Endothelial cell of umbilical vein (primary cell): ENCODE results near the gene NRG3. TPM values are rescaled to one million over a fixed set of nuclear protein-coding genes. Genes with fewer than 3 reads are reported as not detected.

Experiments used
- BruUV-seq: library from RNA; stranded (reverse); fragments of 400-500 nt; replicated peaks from 2 replicates; lab custom pipeline; 2021; lab: Mats Ljungman, UMichigan
- CTCF ChIA-PET: fragments of 300-600, 350-600 bp; sonication (Branson Sonifier 250); formaldehyde crosslinking; loops from one replicate; lab custom pipeline; 2021; ENCODE audit warnings: antibody characterized with exemption, inconsistent platforms; lab: Charles Lee
- POLR2A ChIA-PET: fragments of 300-600, 350-600 bp; sonication (Branson Sonifier 250); formaldehyde crosslinking; loops from one replicate; lab custom pipeline; 2021; ENCODE audit warnings: antibody characterized with exemption, inconsistent platforms; lab: Charles Lee
- DNase-seq: peaks from one replicate; pipeline ENCODE4 v3.0.0-alpha.2; 2011; ENCODE audit warnings: low read depth, low spot score
- FAIRE-seq: peaks from 2 replicates; lab custom pipeline; 2011; peaks lifted over from hg19 to GRCh38; lab: Jason Lieb, UNC
- H2AFZ ChIP-seq: 2 replicates; pipeline ENCODE4 v1.6.0; 2012; ENCODE audit warnings: low read depth, low read length, control low read depth, inconsistent platforms
- H3K27ac ChIP-seq: 2 replicates; pipeline ENCODE4 v1.5.1; 2011; ENCODE audit warnings: low read depth, mild to moderate bottlenecking, control low read depth, low read length, moderate library complexity; ENCODE audit not compliant: insufficient read depth
- H3K27me3 ChIP-seq, 2 experiments: 2 replicates each; pipeline versions ENCODE4 v1.6.0 to v1.6.1; 2011; ENCODE audit warnings: low read length in 2 of 2, mixed read lengths in 1 of 2; ENCODE audit not compliant: control insufficient read depth in 2 of 2, insufficient read depth in 2 of 2
- H3K36me3 ChIP-seq, 2 experiments: 2 replicates in 1 of 2; 3 replicates in 1 of 2; pipeline ENCODE4 v1.5.1; 2011; ENCODE audit warnings: low read length in 2 of 2, mild to moderate bottlenecking in 1 of 2, moderate library complexity in 1 of 2; ENCODE audit not compliant: control insufficient read depth in 2 of 2, insufficient read depth in 2 of 2; ENCODE audit errors: extremely low read depth in 1 of 2
- H3K4me1 ChIP-seq: 3 replicates; pipeline ENCODE4 v1.5.1; 2011; ENCODE audit warnings: mild to moderate bottlenecking, low read length; ENCODE audit not compliant: control insufficient read depth, insufficient read depth; ENCODE audit errors: extremely low read depth
- H3K4me2 ChIP-seq: 2 replicates; pipeline ENCODE4 v1.6.1; 2011; ENCODE audit warnings: low read length, control low read depth, mixed read lengths; ENCODE audit not compliant: insufficient read depth
- H3K4me3 ChIP-seq, 3 experiments: fragments of 200-600 bp in 1 of 3; sonication (generic), shearing (Covaris generic) in 1 of 3; replicated peaks in 1 of 3; 2 replicates each; pipeline ENCODE4 v1.5.1; 2011 to 2016; ENCODE audit warnings: control low read depth in 3 of 3, low read length in 3 of 3, mild to moderate bottlenecking in 2 of 3, inconsistent platforms in 1 of 3, low read depth in 1 of 3, moderate library complexity in 1 of 3; ENCODE audit not compliant: insufficient read depth in 1 of 3
- H3K79me2 ChIP-seq: 2 replicates; pipeline ENCODE4 v1.6.0; 2012; ENCODE audit warnings: low read length, inconsistent platforms; ENCODE audit not compliant: control insufficient read depth, insufficient read depth
- H3K9ac ChIP-seq: replicated peaks from 2 replicates; pipeline ENCODE3; 2011; ENCODE audit warnings: low read length, control low read depth; ENCODE audit not compliant: insufficient read depth; ENCODE audit errors: extremely low read depth
- H3K9me1 ChIP-seq: replicated peaks from 3 replicates; pipeline ENCODE4 v1.6.0; 2011; ENCODE audit warnings: mild to moderate bottlenecking, low read length; ENCODE audit not compliant: control insufficient read depth, insufficient read depth; ENCODE audit errors: extremely low read depth
- H3K9me3 ChIP-seq: replicated peaks from 2 replicates; pipeline ENCODE4 v1.5.1; 2012; ENCODE audit warnings: low read length, inconsistent platforms; ENCODE audit not compliant: control insufficient read depth, insufficient read depth
- H4K20me1 ChIP-seq: replicated peaks from 2 replicates; pipeline ENCODE3; 2011; ENCODE audit warnings: mild to moderate bottlenecking, low read length; ENCODE audit not compliant: control insufficient read depth, insufficient read depth; ENCODE audit errors: extremely low read depth
- CTCF ChIP-seq, 2 donors: IDR thresholded peaks; 1 replicate in 1 of 2; 2 replicates in 1 of 2; pipeline ENCODE4 v1.5.1; 2011; ENCODE audit warnings: low read length in 2 of 2, mild to moderate bottlenecking in 2 of 2, moderate library complexity in 2 of 2, control low read depth in 1 of 2, inconsistent platforms in 1 of 2, low read depth in 1 of 2; ENCODE audit not compliant: insufficient read depth in 1 of 2; ENCODE audit errors: extremely low read depth in 1 of 2
- EZH2 ChIP-seq: IDR thresholded peaks from 2 replicates; pipeline ENCODE4 v1.6.1; 2012; ENCODE audit warnings: borderline replicate concordance, low read depth, mild to moderate bottlenecking, moderate library complexity, low read length, inconsistent platforms; ENCODE audit not compliant: severe bottlenecking
- FOS ChIP-seq: IDR thresholded peaks from 2 replicates; pipeline ENCODE4 v1.6.1; 2011; ENCODE audit warnings: mild to moderate bottlenecking, low read length, moderate library complexity, borderline replicate concordance; ENCODE audit not compliant: insufficient read depth
- GATA2 ChIP-seq: IDR thresholded peaks from 2 replicates; pipeline ENCODE4 v1.7.0; 2011; ENCODE audit warnings: low read depth, mild to moderate bottlenecking, moderate library complexity, mixed read lengths, low read length; ENCODE audit not compliant: insufficient read length, insufficient read depth
- JUN ChIP-seq: IDR thresholded peaks from 2 replicates; pipeline ENCODE4 v1.6.1; 2011; ENCODE audit warnings: borderline replicate concordance, low read depth; ENCODE audit not compliant: insufficient read length, insufficient read depth
- MYC ChIP-seq: IDR thresholded peaks from one replicate; pipeline ENCODE4 v1.6.1; 2011; ENCODE audit warnings: mild to moderate bottlenecking, low read depth, low read length
- POLR2A ChIP-seq: IDR thresholded peaks from 2 replicates; pipeline ENCODE4 v1.6.1; 2012; ENCODE audit warnings: low read depth, mild to moderate bottlenecking, control low read depth, low read length
- POLR2AphosphoS5 ChIP-seq: IDR thresholded peaks from 2 replicates; pipeline ENCODE4 v1.6.1; 2012; ENCODE audit warnings: low read depth, mild to moderate bottlenecking, control low read depth, low read length, moderate library complexity; ENCODE audit not compliant: insufficient read depth
- dilution Hi-C: fragments of 300-500 bp; cut with MboI; formaldehyde crosslinking; loops from one replicate; pipeline ENCODE4 v1.15.0; 2019; ENCODE audit warnings: low sequenced_read_pairs; ENCODE audit not compliant: extremely low pct_ligation_motif_present
- intact Hi-C: fragments of 100-400 bp; cut with micrococcal nuclease; formaldehyde crosslinking; loops from one replicate; pipeline ENCODE4 v1.10.0; 2022
- polyA plus RNA-seq, 4 experiments: library from polyadenylated mRNA; depleted of rRNA in 3 of 4; stranded (reverse) in 3 of 4; unstranded in 1 of 4; fragments of >200 nt; gene quantifications; 2 replicates each; pipeline versions ENCODE4 v1.2.1 to v1.2.3, GENCODE V29; 2011 to 2012; ENCODE audit warnings: missing spikeins in 1 of 4
- total RNA-seq: library from RNA; stranded (reverse); gene quantifications from 2 replicates; pipeline ENCODE4 v1.2.3, GENCODE V29; 2021

NRG3 gene
- total and polyA plus RNA-seq, 2 donors (not counting 3 experiments of a cell fraction or from before 2014, with no cell fraction given) = 1.9 to 3.9 TPM

- Histone ChIP-seq H3K9ac (no peak overlapping the region), H3K4me1 (no peaks in the 10 kb centered on the region), H2AFZ (no peak overlapping the region), H3K4me2 (no peak overlapping the region), H3K36me3 (no peaks in the 10 kb centered on the region), H3K79me2 (no peaks in the 10 kb centered on the region), H3K9me1 (no peaks in the 10 kb centered on the region), H3K27me3 (no peaks in the 10 kb centered on the region), H3K9me3 (no peaks in the 10 kb centered on the region), H4K20me1 (no peaks in the 10 kb centered on the region), H3K27ac (no peak overlapping the region), H3K4me3 (no peak overlapping the region)
- DNase-seq = no peak
- intact Hi-C loops (no loop called here), dilution Hi-C loops (no loop called here)
- ChIA-PET CTCF (no interaction called here), POLR2A (no interaction called here)
- no TSS peak for BruUV-seq
- FAIRE-seq = no peak
- no peak for TF ChIP-seq CTCF (IDR thresholded peaks at IDR 0.05; ENCODE audit: extremely low read depth in 1 of 2, insufficient read depth in 1 of 2, low read depth in 1 of 2, low read length in 2 of 2)
- TF ChIP-seq FOS = no peak
- no peak for TF ChIP-seq JUN
- no peak for TF ChIP-seq POLR2AphosphoS5
- TF ChIP-seq GATA2 = no peak
- no peak for TF ChIP-seq POLR2A
- TF ChIP-seq EZH2 = no peak
- no peak for TF ChIP-seq MYC
Measured at GRCh38 chr10:82452046-82452445, 577.1 kb downstream of the NRG3 start.

- no peak for TF ChIP-seq POLR2AphosphoS5
- H3K27ac ChIP-seq = no peak overlapping the region
- no peak overlapping the region for H3K4me2 ChIP-seq
- dilution Hi-C loops (no loop called here), intact Hi-C loops (no loop called here)
- H3K27me3 ChIP-seq = no peaks in the 10 kb centered on the region
- POLR2A ChIA-PET = no interaction called here
- DNase-seq = no peak
- no peaks in the 10 kb centered on the region for H3K9me3 ChIP-seq
- no peaks in the 10 kb centered on the region for H3K36me3 ChIP-seq
- no peak overlapping the region for H3K4me3 ChIP-seq
- no peak for FAIRE-seq
- CTCF ChIA-PET = no interaction called here
- H3K4me1 ChIP-seq = no peaks in the 10 kb centered on the region
- no TSS peak for BruUV-seq
- no peak overlapping the region for H3K9ac ChIP-seq
- no peaks in the 10 kb centered on the region for H3K9me1 ChIP-seq
- no peaks in the 10 kb centered on the region for H4K20me1 ChIP-seq
- no peak overlapping the region for H2AFZ ChIP-seq
- no peaks in the 10 kb centered on the region for H3K79me2 ChIP-seq
Measured at GRCh38 chr10:82452676-82453075, 577.7 kb downstream of the NRG3 start.
